GM12878 (cell line): Measurements from ENCODE around the gene CLIC5. TPM values are rescaled to one million over a fixed set of nuclear protein-coding genes. Genes with fewer than 3 reads are reported as not detected.

Experiments used
- ATAC-seq: fragments of 200-7000 bp; cut with Tn5 transposase; 3 replicates; pipeline ENCODE4 v1.9.1; 2020; ENCODE audit warnings: mild to moderate bottlenecking, moderate library complexity
- BruUV-seq: library from RNA; stranded (reverse); fragments of 400-500 nt; replicated peaks from 2 replicates; lab custom pipeline; 2021; lab: Mats Ljungman, UMichigan
- CTCF ChIA-PET: fragments of 300-600 bp; sonication (Branson Sonifier 250); formaldehyde crosslinking; extraction: SDS; loops from one replicate; lab custom pipeline; 2021; ENCODE audit warnings: inconsistent platforms; lab: Yijun Ruan, JAX
- POLR2A ChIA-PET: fragments of 350-600 bp; formaldehyde crosslinking; extraction: SDS; loops from one replicate; lab custom pipeline; 2021; ENCODE audit warnings: inconsistent platforms; lab: Charles Lee
- RAD21 ChIA-PET: fragments of 300-600 bp; sonication (Branson Sonifier 250); formaldehyde crosslinking; loops from one replicate; lab custom pipeline; 2023; ENCODE audit warnings: antibody characterized with exemption; ENCODE audit not compliant: unreplicated experiment; lab: Charles Lee
- SMC1A ChIA-PET: fragments of 300-600 bp; sonication (Branson Sonifier 250); formaldehyde crosslinking; loops from one replicate; lab custom pipeline; 2023; ENCODE audit not compliant: unreplicated experiment, uncharacterized antibody; lab: Charles Lee
- DNase-seq: peaks from one replicate; pipeline ENCODE4 v3.0.0-alpha.2; 2011; ENCODE audit warnings: low read depth, low spot score
- FAIRE-seq: peaks from 3 replicates; lab custom pipeline; 2011; peaks lifted over from hg19 to GRCh38; lab: Jason Lieb, UNC
- H2AFZ ChIP-seq: 2 replicates; pipeline ENCODE4 v1.6.0; 2011; ENCODE audit warnings: low read depth, low read length, control low read depth; ENCODE audit not compliant: control insufficient read depth
- H3K27ac ChIP-seq: 2 replicates; pipeline ENCODE4 v1.5.1; 2011; ENCODE audit warnings: control low read depth; ENCODE audit not compliant: control insufficient read depth, insufficient read depth
- H3K27me3 ChIP-seq, 2 experiments: replicated peaks in 1 of 2; 2 replicates each; pipeline versions ENCODE4 v1.6.0 to v1.6.1; 2011; ENCODE audit warnings: low read length in 1 of 2; ENCODE audit not compliant: control insufficient read depth in 2 of 2, insufficient read depth in 2 of 2
- H3K36me3 ChIP-seq, 2 experiments: 2 replicates each; pipeline ENCODE4 v1.5.1; 2011; ENCODE audit warnings: low read length in 1 of 2; ENCODE audit not compliant: control insufficient read depth in 2 of 2, insufficient read depth in 2 of 2
- H3K4me1 ChIP-seq: 2 replicates; pipeline ENCODE4 v1.6.1; 2011; ENCODE audit warnings: mild to moderate bottlenecking, low read length, moderate library complexity, mixed read lengths; ENCODE audit not compliant: control insufficient read depth, insufficient read depth
- H3K4me2 ChIP-seq: 2 replicates; pipeline ENCODE4 v1.6.0; 2011; ENCODE audit warnings: control low read depth; ENCODE audit not compliant: control insufficient read depth, insufficient read depth
- H3K4me3 ChIP-seq: fragments of 200-600 bp; sonication (generic); 2 replicates; pipeline ENCODE4 v1.5.1; 2016
- H3K79me2 ChIP-seq: 2 replicates; pipeline ENCODE4 v1.6.0; 2011; ENCODE audit warnings: low read length; ENCODE audit not compliant: control insufficient read depth, insufficient read depth
- H3K9ac ChIP-seq: 2 replicates; pipeline ENCODE4 v1.8.0; 2011; ENCODE audit warnings: low read length, control low read depth, mixed read lengths; ENCODE audit not compliant: control insufficient read depth, insufficient read depth
- H3K9me3 ChIP-seq: replicated peaks from 3 replicates; pipeline ENCODE4 v1.5.1; 2011; ENCODE audit warnings: mild to moderate bottlenecking, low read length; ENCODE audit not compliant: control insufficient read depth, insufficient read depth
- H4K20me1 ChIP-seq: 2 replicates; pipeline ENCODE4 v1.6.0; 2011; ENCODE audit not compliant: control insufficient read depth, insufficient read depth
- BCL11A ChIP-seq: IDR thresholded peaks from 2 replicates; pipeline ENCODE4 v1.6.1; 2011; ENCODE audit warnings: low read depth, low read length
- EED ChIP-seq: sonication (generic); IDR thresholded peaks from 2 replicates; pipeline ENCODE4 v1.6.1; 2016; ENCODE audit warnings: antibody characterized with exemption, low read depth
- NR2C2 ChIP-seq: IDR thresholded peaks from 2 replicates; pipeline ENCODE4 v1.6.1; 2011; ENCODE audit warnings: borderline replicate concordance, low read depth; ENCODE audit not compliant: control insufficient read depth, insufficient read length
- STAT3 ChIP-seq: IDR thresholded peaks from 2 replicates; pipeline ENCODE4 v1.6.1; 2011; ENCODE audit warnings: low read depth, low read length, improper control_type of control experiment
- SUZ12 ChIP-seq: fragments of 200-600 bp; sonication (generic); IDR thresholded peaks from one replicate; pipeline ENCODE4 v1.6.1; 2018; ENCODE audit warnings: antibody characterized with exemption, mild to moderate bottlenecking; ENCODE audit not compliant: unreplicated experiment
- YBX1 ChIP-seq: fragments of 450-650 bp; IDR thresholded peaks from 2 replicates; pipeline ENCODE4 v1.6.1; 2016; ENCODE audit warnings: antibody characterized with exemption
- ZZZ3 ChIP-seq: IDR thresholded peaks from 2 replicates; pipeline ENCODE4 v1.6.1; 2011; ENCODE audit warnings: low read depth; ENCODE audit not compliant: control insufficient read depth, insufficient read length
- WGBS: methylation state at CpG from one replicate; pipeline ENCODE4 v1.1.6; 2016; ENCODE audit warnings: low lambda C conversion rate; ENCODE audit not compliant: insufficient replicate concordance, insufficient coverage; ENCODE audit errors: missing lambda C conversion rate; 5-methylcytosine and 5-hydroxymethylcytosine counted together
- in situ Hi-C: fragments of 300-500 bp; cut with MboI; formaldehyde crosslinking; loops from 9 replicates; pipeline ENCODE4 v1.14.3; 2018; ENCODE audit warnings: mixed read lengths
- intact Hi-C: fragments of 100-400 bp; cut with micrococcal nuclease; formaldehyde crosslinking; loops from one replicate; pipeline ENCODE4 v1.14.2; 2022; ENCODE audit not compliant: unreplicated experiment
- polyA plus RNA-seq, 11 experiments: library from polyadenylated mRNA; depleted of rRNA in 4 of 11; unstranded in 6 of 11; stranded (reverse) in 5 of 11; fragments of >200 nt; fragmentation: Nextera tagmentation in 4 of 11; fragmentation: Illumina TruSeq in 1 of 11; extraction: Ambion mirVana in 4 of 11; extraction: Trizol in 1 of 11; gene quantifications; 1 replicate in 1 of 11; 2 replicates in 10 of 11; pipeline versions ENCODE4 v1.2.1 to v1.2.3, GENCODE V29; 2011 to 2016; ENCODE audit warnings: inconsistent platforms in 2 of 11, missing spikeins in 2 of 11, low read depth in 1 of 11
- total RNA-seq, 4 experiments: library from RNA; depleted of rRNA in 3 of 4; stranded (reverse); fragments of >200 nt in 3 of 4; fragmentation: Illumina TruSeq in 1 of 4; extraction: Trizol in 1 of 4; gene quantifications; 2 replicates each; pipeline versions ENCODE4 v1.2.1 to v1.2.3, GENCODE V29; 2013 to 2021

CLIC5 gene
- total and polyA plus RNA-seq, 10 of the 15 experiments (the other 5 are each of a cell fraction or from before 2014, with no cell fraction given), result 0.01 to 0.08 (median 0.02) TPM; not detected in 7

GRCh38 chr6:46050845-46051405 lies 35.3 kb upstream of the CLIC5 start (continued):
- TF ChIP-seq ZZZ3 (no peak), EED (no peak)

GRCh38 chr6:46048646-46049297 lies 33.1 kb upstream of the CLIC5 start:
- H3K4me3 ChIP-seq, result no peak overlapping the region
- intact Hi-C loops, result no loop called here
- H3K9me3 ChIP-seq, result no peaks in the 10 kb centered on the region
- no peaks in the 10 kb centered on the region for H3K27me3 ChIP-seq
- in situ Hi-C loops, result no loop called here
- ChIA-PET RAD21 (no interaction called here), SMC1A (interaction anchor here (0.5 kb wide), 1 partner anchor 1902 kb away, joined by 3 read pairs; no protein-coding TSS in a partner anchor), CTCF (no interaction called here), POLR2A (no interaction called here)
- H3K79me2 ChIP-seq, result no peaks in the 10 kb centered on the region
- H3K4me2 ChIP-seq, result no peak overlapping the region
- H3K4me1 ChIP-seq, result no peaks in the 10 kb centered on the region
- no peaks in the 10 kb centered on the region for H3K36me3 ChIP-seq
- no peaks in the 10 kb centered on the region for H4K20me1 ChIP-seq
- H3K27ac ChIP-seq, result no peak overlapping the region
- DNase-seq (no peak), FAIRE-seq (no peak), ATAC-seq (no peak)
- BruUV-seq, result no TSS peak
- H2AFZ ChIP-seq, result no peak overlapping the region
- no peak for TF ChIP-seq YBX1
- no peak for TF ChIP-seq BCL11A
- no peak for TF ChIP-seq NR2C2
- TF ChIP-seq STAT3, result no peak
- TF ChIP-seq SUZ12, result no peak
- no peak overlapping the region for H3K9ac ChIP-seq
- 53% methylated on average over 3 of the region's 3 CpGs for WGBS
